ENCODE data around the gene ARHGAP25.

Gene ARHGAP25, protein sequence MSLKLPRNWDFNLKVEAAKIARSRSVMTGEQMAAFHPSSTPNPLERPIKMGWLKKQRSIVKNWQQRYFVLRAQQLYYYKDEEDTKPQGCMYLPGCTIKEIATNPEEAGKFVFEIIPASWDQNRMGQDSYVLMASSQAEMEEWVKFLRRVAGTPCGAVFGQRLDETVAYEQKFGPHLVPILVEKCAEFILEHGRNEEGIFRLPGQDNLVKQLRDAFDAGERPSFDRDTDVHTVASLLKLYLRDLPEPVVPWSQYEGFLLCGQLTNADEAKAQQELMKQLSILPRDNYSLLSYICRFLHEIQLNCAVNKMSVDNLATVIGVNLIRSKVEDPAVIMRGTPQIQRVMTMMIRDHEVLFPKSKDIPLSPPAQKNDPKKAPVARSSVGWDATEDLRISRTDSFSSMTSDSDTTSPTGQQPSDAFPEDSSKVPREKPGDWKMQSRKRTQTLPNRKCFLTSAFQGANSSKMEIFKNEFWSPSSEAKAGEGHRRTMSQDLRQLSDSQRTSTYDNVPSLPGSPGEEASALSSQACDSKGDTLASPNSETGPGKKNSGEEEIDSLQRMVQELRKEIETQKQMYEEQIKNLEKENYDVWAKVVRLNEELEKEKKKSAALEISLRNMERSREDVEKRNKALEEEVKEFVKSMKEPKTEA

DNA sequence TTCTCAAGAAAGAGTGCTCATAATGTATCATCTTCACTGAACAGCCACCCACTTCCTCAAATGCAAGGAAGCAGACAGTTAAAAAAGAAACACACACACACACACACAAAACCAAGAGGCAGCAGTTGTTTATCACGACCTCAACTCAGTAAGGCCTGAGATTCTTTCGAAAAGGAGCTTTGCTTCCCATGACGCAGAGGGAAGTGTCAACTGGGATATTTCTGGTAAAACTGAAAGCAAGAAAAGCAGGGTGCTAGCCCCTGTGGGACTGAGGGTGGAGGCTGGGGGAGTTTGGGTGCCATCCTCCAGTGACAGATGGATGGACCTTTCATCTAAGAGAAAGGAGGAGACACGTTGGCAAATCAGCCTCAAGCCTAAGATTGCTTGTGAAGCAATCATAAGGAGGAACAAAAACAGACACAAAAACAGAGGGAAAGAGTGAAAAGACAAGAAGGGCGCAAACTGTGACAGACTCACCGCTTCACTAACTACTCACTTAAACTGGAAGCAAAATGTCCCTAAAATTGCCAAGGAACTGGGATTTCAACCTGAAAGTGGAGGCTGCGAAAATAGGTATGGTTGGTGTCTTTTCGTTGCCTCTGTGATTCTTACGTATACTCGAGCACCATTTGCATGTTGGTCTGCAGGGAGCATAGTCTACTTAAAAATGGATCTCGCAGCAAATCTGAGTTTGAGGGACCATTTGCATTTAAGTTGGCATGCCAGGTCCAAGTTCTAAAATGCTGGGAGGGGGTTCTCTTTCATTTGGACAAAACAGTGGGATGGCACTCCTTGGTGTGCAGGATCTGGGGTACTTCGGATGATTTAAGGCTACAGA is at the start of gene ARHGAP25:
Gene ARHGAP25 (plus strand): TSS at position 124 of the 838 bp plus-strand sequence. CDS start 389 bp downstream, at position 513.
- DNase-seq, result peak; percentile 42 to 56

DNA sequence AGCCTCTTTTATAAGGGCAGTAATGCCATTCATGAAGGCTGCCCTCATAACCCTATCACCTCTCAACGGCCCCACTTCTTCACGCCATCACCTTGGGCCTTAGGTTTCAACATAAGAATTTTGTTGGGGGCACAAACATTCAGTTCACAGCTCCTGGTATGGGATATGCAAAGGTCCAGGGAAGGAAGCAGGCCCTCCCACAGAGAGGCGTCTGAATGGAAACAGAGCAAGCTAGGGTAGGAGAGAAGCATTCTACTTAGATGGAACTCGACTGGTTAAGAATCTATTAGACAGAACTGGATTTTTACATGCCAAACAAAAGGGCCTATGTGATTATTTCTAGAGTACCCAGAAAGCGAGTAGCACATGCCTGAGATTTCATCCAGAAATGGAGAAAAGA is 48.4 kb upstream of the ARHGAP25 start:
- no peak for DNase-seq

DNA sequence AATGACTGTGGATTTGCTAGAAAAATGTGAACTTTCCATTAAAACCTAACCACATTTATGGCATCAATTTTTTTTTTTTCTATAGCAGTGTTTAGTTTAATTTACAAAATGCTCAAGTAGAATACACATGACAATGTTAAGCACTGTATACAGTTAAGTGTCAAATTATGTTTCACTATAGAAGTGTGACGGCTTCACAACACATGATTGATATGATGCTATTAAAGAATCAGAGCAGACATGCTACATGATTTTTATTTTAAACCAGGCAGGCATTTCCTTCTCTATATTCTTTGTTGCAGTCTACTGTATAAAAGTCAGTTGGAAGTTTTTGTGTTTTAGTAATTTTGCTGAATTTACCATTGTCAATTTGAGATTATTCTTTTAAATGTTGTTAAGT is 47.6 kb upstream of the ARHGAP25 start:
- DNase-seq, result no peak

DNA sequence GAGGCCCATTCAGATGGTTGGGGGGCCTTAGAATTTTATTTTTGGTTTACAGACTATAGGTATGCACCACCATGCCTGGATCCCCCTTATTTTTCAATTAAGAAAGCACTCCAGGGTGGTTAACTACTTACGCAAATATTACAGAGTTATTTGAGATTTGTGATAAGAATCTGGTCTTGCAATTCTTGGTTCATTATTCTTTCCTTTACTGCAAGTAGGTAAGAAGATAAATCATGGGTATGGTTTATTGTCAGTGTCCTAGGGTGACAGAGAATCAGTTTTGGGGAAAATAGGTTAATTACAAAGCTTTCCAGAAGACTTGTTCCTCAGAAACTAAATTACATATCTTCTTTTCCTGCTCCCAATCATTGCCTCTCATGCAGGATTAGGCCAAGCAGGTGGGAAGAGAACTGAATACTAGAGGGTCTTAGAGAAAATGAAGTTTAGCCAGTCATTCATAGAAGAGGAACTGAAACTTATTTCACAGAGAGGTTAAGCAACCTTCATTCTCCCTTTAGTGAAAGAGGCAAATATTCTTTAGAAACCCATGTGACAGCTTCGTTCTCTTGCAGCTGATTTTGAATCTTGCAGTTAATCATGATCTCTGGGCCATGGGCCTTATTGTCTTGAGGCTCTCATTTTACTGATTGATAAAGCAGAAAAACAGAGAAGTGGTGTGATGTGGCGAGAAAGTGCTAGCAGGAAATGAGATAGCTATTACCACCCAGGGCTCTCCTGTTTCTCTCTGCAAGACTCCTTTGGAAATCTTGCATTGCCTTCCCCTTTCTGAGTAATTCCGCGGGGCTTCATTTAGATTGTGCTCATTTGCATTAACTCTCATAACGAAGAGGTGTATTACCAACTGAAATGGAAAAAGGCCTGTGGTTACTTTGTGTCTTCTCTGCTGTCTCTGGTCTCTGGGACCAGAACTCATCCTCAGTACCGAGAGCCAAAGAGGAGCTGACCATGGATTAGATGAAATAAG is 44.8 kb upstream of the ARHGAP25 start:
- DNase-seq, result no peak

DNA sequence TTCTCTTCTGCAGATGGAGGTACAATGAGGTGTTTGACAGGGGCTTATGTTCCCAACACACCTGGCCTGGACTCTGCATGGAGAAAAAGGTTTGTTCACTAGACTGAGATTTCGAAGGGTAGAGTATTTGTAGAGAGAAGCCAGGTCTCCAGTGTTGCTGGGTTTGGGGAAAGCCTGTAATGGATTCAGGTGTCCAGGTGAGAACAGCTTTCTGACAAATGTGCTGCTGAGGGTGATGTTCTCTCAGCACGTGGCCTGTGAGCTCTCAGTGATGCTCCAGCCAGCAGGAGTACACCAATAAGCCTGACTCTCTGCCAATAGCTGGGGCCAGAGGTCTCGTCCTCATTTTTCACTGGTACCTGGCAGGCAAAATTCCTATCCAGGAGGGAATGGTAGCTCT is 43.8 kb upstream of the ARHGAP25 start:
- DNase-seq, result no peak

DNA sequence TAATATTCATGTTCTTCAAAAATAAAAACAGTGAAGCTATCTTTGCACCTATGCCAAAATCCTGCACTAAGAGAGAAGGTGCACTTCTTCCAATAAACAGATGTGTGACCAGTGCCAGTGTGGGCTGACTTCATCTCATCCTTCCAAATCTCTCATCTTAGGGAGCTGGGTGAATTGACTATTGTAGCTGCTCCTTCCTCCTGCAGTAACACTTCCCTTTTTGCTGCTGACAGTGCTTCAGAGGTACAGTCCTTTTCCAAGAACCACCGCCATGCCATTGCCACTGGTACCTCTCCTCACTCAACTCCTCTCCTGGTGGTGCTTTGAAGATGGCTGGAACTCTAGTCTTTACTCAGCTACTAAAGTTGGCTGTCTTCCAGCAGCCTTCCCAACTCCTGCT is 42.1 kb upstream of the ARHGAP25 start:
- no peak for DNase-seq

DNA sequence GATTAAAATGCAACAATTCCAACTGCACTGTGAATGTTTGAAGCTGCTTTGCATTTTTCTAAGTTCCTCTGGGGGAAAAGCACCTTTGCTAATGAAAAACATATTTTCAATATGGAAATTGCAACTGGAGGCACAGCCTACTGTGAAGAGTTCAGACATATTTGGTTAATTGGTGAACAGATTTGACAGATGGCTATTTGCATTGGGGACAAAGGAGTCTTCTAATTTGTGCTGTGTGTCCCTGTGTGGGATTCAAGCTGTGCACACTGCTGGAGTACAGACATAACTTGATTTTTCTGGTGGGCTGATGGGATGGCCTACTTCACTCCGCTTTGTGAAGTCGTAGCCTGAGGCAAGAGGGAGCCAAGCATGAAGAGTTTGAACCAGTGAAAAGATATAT is 40.7 kb upstream of the ARHGAP25 start:
- DNase-seq, result no peak

DNA sequence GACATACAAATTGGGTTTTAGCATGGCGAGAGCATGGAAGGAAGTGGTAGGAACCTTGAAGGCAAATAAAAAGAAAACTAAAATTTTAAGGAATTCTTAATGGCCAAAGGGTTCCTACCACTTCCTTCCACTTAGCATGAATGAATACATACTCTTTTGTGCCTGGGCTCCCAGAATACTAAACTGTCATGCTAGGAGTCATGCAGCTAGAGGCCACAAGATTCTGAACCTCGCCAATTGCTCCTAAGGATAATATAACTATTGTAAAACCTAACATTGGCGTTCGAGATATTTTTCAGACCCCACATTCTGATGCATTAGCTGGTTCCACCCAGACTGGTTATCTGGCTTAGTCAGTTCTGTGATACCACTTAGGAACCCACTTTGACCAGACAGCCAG is 38.6 kb upstream of the ARHGAP25 start:
- no peak for DNase-seq

DNA sequence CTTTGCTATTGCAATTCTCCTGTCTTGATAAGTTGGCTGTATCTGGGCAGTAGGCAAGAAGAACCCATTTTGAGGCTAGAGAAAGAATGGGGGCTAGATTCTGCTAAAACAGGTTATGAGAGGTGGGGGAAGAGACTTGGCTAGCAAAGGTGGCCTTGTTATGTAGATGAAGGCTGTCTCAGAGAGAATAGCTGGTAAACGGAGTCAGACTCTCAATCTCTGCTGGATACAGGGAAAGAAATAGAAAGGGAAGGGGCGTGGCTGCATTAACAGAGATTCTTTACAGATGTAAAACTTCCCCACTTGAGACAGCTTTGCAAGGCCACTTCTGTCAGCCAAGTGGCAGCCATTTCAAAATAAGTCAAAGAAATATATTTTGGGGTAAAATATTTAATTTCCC is 38.1 kb upstream of the ARHGAP25 start:
- DNase-seq, result no peak

DNA sequence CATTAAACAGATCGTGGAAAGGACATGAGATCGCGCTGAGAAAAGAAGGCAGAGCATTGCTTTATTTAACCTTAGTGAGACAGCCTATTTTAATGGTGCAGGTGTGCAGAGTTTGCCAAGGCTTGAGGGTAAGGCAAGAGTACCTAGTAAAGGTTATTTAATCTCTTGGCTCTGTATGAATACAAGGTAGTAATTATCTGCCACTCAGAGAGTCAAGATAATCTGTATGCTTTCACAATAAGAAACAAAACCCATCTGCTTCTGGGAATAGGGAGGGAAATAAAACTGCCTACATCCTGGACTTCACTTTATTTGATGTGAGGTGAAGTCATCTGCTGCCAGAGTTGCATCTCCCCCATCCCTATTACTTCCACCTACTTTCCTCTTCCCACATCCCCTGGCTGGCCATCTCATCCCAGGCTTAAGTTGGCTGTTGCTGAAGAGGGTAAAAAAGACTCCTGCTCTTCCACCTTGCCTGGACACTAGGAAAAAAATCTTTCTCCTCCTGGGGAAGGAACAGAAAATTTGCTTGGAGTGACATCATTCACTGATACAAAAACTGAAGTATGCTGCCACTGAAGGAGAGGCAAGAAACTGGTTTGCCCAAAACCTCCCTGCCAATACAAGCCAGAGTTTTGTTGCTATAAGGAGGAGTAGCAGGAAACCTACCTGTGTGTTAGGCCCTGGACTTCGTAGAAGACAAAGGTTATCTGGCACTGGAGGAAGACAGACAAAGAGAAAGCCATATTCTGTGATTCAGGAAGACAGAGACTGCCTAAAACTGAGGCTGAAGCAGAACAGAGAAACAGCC is 35.8 kb upstream of the ARHGAP25 start:
- no peak for DNase-seq

DNA sequence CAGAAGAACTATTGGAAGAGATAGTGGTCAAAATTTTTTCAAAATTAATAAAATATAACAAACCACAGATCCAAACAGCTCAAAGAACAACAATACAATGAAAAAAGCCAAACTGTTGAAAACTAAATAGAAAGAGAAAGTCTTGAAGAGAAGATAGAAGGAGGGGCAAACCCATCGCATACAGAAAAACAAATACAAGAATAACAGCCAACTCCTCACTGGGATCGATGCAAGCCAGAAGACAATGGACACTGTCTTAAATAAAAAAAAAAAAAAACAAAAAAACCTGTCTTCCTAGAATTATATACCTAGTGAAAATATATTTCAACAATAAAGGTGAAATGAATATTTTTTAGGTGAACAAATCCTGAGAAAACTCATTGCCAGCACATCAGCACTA is 34.1 kb upstream of the ARHGAP25 start:
- no peak for DNase-seq

DNA sequence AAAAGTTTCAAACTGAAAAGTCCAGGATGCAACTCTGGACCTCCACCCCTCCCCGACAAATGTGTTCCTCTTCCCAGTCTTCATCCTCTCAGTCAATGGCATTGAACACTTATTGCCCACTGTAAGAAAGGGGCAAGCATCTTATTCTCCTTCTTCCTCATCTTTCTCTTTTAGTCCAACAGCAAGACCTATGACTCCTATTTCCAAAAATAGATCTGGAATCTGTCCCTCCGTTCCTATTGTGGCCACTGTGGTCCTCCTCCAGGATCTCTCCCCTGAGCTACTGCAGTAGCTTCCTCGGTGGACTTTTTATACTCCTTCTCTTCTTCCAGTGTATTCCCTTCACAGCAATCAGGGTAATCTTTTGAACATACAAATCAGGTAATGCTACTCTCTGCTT is 28.0 kb upstream of the ARHGAP25 start:
- DNase-seq, result no peak

DNA sequence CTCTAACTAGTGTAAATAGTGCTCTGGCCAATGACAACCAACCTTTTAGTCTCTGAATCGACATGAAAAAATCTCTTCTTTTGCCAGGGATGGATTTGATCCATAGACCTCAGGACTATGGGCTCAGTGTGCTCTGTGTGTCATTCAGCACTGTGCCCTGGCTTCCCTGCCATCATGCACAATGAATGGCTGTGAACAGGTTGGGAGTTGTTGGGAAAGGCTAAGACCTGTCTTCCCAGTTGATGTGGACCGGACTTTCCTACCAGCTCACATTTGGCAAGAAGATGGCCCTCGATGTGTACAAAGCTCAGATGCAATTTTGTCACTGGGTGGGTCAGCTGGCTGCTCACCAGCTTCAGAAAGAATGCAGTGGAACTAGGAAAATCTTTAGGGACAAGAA is 26.0 kb upstream of the ARHGAP25 start:
- DNase-seq, result no peak

DNA sequence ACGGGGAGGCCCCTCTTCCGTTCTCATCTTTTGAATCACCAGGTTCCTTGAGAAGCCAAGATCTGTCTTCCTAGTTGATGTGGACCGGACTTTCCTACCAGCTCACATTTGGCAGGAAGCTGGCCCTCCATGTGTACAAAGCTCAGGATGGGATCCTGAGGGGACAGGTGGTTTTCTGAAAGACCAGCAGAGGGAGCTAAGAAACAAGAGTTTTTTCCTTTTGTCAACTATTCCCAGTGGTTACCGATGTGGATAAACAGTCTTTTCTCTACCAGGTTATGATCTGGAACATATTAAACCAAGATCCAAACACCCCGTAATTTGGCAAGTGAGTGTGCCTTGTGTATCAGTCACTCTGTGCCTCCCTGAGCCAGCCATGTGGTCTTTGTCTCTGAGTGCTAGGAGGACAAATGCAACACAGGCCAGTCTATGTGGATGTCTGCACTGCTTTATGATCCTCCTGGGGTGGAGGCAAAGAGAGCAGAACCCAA is 25.1 kb upstream of the ARHGAP25 start:
- DNase-seq, result no peak

DNA sequence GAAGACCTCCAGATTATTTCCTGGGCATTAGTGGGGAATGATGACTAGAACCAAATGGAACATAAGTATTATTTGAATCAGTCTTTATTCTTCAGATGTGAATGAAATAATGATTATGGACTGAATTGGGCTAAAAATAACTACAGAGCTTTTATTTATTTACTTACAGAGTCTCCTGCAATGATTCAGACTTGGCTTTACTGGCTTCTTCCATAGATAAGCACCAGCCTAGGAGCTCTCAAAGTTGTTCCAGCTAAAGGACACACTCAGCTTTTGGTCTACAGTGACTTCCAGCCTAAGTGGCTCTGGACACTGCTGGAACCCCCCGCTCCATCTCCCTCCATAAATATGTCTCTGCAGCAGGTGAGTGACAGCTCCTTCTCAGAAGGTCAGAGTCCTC is 24.3 kb upstream of the ARHGAP25 start:
- DNase-seq, result no peak

DNA sequence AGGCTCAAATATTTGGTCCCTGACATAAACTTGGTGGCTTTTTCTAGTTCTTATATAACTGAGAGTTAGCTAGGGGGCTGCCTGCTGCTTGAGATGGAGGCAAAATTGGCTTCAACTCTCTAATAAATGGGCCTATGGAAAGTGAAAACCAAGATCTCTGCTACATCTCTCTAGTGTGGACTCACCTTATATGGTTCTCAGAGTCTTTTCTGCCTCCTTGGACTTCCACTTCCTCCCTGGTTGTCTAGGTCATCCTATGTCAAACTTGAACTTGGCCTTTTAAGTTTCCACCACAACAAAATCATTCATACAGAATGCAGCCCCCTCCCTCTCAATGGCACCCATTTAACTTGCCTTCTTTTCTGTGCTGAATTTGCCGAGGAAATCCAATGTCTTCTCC is 23.9 kb upstream of the ARHGAP25 start:
- no peak for DNase-seq

DNA sequence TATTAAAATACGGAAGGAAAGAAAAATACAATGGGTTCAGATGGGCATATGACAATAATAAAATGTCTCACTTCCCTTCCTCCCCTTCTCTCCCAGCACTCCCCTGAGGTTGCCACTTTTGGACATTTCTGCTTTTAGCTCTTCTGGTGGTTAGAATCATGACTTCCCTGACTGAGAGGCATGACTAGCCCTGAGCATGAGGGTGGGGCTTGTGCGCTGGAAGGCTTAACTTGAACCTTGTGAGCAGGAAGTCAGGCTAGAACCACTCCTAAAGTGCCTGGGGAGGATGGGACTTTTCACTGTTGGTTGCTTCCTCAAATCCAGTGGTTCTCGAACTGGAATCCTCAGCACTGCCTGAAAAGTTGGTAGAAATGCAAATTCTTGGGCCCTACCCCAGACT is 19.7 kb upstream of the ARHGAP25 start:
- DNase-seq, result peak in 1 of 2 experiments; percentile 45

DNA sequence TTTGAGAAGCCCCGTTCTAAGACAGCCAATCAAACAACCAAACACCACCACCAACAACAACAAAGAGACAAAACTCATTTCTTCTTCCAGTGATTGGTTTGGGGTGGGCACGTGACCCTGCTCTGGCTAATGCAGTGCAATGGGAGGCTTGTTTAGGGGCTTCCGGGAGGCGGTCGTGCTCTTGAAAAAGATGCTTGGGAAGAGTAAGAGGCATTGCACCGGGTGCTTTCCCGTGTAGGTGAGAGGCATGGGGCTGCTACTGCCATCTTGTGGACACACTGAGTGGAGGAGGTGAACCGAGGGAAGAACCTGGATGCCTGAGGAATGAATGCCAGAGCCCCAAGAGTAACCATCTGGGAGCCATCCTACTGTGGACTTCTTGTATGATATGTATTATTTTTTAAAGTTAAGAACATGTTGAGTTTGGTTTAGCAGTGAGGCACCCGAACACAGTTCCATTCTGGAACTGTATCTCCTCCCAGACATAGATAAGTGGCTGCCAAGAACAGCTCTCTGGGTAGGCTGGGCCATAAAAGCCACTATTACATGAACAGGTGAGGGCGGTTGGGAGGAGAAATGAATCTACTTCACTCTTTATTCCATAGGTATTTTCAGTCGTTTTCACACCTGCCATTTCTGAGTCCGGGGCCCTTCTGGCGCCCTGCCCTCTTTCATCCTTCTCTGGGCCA is 19.1 kb upstream of the ARHGAP25 start:
- DNase-seq, result peak in 1 of 2 experiments; percentile 30

DNA sequence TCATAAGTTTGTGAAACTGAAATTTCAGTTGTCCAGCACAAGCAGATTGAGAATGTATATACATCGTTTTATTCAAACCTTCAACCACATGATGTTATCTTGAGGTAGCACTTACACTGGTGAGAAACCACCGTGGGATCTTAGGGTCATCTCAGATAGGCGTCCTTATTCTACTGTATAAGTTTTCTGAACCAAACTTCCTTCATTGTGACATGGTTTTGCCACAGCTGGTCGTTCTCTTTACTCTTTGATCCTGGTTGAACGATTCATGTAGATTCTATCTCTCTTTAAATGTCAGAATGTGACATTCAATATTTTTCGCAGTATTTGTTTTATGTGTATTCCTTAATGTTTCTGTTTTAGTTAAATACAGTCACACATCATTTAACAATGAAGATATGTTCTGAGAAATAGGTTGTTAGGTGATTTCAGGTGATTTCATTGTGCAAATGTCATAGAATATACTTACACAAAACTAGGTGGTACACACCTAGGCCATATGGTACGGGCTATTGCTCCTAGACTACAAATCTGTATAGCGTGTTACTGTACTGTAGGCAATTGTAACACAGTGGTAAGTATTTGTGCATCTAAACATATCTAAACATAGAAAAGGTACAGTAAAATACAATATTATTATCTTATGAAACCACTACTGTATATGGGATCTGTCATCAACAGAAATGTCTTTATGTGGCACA is 17.9 kb upstream of the ARHGAP25 start:
- DNase-seq, result no peak

DNA sequence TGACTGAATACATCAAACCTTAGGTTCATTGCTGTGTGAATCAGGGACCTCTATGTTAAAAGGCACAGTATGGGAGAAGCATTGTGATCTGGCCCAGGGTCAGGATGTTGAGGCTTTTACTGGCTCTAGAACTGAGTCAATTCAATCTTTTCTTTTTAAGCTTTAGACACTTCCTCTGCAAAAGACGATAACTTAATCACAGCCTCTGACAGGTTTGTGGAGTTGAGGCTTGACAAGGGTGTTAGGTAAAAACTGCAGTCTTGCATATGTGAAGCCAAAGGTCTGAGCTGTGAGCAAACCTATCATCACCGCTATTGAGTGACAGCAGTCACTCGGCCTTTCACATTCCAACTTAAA is 17.3 kb upstream of the ARHGAP25 start:
- DNase-seq, result no peak

All from stimulated activated CD4-positive, alpha-beta T cell treated with anti-CD3 and anti-CD28 coated beads, Interleukin-4, amount 100 ng/mL, for 4 hours (primary cell).